ENCODE results near the gene TIMELESS. TPM values are rescaled to one million over a fixed set of nuclear protein-coding genes. Genes with fewer than 3 reads are reported as not detected.

The TIMELESS gene
- total and polyA plus RNA-seq, 2 experiments from 2014 or later, result 28.7 to 54.8 TPM

DNA sequence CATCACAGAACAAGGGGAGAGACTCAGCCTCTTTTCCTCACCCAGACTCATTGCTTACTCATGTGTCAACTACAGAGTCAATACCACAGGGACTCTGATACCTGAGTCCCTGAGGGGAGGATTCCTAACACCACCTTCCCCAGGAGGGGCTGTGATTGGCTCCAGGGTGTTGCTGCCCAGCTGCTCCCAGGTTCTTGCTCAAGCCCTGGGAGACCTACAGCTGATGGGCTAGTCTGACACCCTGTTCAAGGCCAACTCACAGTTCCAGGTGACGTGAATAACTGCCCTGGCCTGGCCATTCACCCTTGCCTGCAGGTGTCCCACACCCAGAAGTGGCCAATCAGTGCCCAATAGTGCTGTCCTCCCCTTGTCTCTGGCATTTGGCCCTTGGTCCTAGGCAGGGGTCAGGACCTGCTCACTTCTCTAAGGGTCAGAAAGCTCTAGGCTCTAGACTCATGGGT is 27.8 kb upstream of the TIMELESS start:
- 0 out of 2 replicates have a peak, but pooled peaks cover under 1% of the 10 kb centered on the region for H3F3A ChIP-seq (replicated peaks; ENCODE audit: low read depth)
- H3K36me3 ChIP-seq (ENCODE audit: insufficient read depth), result peaks cover 4% of the 10 kb centered on the region; the same call in 1 of the 2 replicates
- no peaks in the 10 kb centered on the region for H3K79me2 ChIP-seq (replicated peaks; ENCODE audit: insufficient read depth)
- peak; percentile 74 for ATAC-seq
- H3K4me2 ChIP-seq, result no peak overlapping the region
- TF ChIP-seq, protein P1, sequence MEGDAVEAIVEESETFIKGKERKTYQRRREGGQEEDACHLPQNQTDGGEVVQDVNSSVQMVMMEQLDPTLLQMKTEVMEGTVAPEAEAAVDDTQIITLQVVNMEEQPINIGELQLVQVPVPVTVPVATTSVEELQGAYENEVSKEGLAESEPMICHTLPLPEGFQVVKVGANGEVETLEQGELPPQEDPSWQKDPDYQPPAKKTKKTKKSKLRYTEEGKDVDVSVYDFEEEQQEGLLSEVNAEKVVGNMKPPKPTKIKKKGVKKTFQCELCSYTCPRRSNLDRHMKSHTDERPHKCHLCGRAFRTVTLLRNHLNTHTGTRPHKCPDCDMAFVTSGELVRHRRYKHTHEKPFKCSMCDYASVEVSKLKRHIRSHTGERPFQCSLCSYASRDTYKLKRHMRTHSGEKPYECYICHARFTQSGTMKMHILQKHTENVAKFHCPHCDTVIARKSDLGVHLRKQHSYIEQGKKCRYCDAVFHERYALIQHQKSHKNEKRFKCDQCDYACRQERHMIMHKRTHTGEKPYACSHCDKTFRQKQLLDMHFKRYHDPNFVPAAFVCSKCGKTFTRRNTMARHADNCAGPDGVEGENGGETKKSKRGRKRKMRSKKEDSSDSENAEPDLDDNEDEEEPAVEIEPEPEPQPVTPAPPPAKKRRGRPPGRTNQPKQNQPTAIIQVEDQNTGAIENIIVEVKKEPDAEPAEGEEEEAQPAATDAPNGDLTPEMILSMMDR (conservative IDR thresholded peaks at IDR 0.05; ENCODE audit: low read depth in 2 of 2), result no peak
- TF ChIP-seq, protein P2, sequence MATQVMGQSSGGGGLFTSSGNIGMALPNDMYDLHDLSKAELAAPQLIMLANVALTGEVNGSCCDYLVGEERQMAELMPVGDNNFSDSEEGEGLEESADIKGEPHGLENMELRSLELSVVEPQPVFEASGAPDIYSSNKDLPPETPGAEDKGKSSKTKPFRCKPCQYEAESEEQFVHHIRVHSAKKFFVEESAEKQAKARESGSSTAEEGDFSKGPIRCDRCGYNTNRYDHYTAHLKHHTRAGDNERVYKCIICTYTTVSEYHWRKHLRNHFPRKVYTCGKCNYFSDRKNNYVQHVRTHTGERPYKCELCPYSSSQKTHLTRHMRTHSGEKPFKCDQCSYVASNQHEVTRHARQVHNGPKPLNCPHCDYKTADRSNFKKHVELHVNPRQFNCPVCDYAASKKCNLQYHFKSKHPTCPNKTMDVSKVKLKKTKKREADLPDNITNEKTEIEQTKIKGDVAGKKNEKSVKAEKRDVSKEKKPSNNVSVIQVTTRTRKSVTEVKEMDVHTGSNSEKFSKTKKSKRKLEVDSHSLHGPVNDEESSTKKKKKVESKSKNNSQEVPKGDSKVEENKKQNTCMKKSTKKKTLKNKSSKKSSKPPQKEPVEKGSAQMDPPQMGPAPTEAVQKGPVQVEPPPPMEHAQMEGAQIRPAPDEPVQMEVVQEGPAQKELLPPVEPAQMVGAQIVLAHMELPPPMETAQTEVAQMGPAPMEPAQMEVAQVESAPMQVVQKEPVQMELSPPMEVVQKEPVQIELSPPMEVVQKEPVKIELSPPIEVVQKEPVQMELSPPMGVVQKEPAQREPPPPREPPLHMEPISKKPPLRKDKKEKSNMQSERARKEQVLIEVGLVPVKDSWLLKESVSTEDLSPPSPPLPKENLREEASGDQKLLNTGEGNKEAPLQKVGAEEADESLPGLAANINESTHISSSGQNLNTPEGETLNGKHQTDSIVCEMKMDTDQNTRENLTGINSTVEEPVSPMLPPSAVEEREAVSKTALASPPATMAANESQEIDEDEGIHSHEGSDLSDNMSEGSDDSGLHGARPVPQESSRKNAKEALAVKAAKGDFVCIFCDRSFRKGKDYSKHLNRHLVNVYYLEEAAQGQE (IDR thresholded peaks at IDR 0.05; ENCODE audit: unreplicated experiment), result no peak
- TF ChIP-seq ZNF331 (CRISPR knock-in tag; IDR thresholded peaks at IDR 0.05; ENCODE audit: low read depth) (no peak), EZH2phosphoT487 (IDR thresholded peaks at IDR 0.05; ENCODE audit: unreplicated experiment) (no peak), POLR2AphosphoS5 (IDR thresholded peaks at IDR 0.05; ENCODE audit: low read depth) (no peak), EZH2 (IDR thresholded peaks at IDR 0.05; ENCODE audit: low read depth, unreplicated experiment) (no peak), CREB1 (CRISPR knock-in tag; IDR thresholded peaks at IDR 0.05; ENCODE audit: low read depth) (no peak), STAT1 (IDR thresholded peaks at IDR 0.05; ENCODE audit: unreplicated experiment) (no peak), JUNB (IDR thresholded peaks at IDR 0.05; ENCODE audit: unreplicated experiment) (no peak), ZNF114 (CRISPR knock-in tag; IDR thresholded peaks at IDR 0.05) (no peak), NANOG (IDR thresholded peaks at IDR 0.05; ENCODE audit: borderline replicate concordance) (no peak)
- TF ChIP-seq, protein P3, sequence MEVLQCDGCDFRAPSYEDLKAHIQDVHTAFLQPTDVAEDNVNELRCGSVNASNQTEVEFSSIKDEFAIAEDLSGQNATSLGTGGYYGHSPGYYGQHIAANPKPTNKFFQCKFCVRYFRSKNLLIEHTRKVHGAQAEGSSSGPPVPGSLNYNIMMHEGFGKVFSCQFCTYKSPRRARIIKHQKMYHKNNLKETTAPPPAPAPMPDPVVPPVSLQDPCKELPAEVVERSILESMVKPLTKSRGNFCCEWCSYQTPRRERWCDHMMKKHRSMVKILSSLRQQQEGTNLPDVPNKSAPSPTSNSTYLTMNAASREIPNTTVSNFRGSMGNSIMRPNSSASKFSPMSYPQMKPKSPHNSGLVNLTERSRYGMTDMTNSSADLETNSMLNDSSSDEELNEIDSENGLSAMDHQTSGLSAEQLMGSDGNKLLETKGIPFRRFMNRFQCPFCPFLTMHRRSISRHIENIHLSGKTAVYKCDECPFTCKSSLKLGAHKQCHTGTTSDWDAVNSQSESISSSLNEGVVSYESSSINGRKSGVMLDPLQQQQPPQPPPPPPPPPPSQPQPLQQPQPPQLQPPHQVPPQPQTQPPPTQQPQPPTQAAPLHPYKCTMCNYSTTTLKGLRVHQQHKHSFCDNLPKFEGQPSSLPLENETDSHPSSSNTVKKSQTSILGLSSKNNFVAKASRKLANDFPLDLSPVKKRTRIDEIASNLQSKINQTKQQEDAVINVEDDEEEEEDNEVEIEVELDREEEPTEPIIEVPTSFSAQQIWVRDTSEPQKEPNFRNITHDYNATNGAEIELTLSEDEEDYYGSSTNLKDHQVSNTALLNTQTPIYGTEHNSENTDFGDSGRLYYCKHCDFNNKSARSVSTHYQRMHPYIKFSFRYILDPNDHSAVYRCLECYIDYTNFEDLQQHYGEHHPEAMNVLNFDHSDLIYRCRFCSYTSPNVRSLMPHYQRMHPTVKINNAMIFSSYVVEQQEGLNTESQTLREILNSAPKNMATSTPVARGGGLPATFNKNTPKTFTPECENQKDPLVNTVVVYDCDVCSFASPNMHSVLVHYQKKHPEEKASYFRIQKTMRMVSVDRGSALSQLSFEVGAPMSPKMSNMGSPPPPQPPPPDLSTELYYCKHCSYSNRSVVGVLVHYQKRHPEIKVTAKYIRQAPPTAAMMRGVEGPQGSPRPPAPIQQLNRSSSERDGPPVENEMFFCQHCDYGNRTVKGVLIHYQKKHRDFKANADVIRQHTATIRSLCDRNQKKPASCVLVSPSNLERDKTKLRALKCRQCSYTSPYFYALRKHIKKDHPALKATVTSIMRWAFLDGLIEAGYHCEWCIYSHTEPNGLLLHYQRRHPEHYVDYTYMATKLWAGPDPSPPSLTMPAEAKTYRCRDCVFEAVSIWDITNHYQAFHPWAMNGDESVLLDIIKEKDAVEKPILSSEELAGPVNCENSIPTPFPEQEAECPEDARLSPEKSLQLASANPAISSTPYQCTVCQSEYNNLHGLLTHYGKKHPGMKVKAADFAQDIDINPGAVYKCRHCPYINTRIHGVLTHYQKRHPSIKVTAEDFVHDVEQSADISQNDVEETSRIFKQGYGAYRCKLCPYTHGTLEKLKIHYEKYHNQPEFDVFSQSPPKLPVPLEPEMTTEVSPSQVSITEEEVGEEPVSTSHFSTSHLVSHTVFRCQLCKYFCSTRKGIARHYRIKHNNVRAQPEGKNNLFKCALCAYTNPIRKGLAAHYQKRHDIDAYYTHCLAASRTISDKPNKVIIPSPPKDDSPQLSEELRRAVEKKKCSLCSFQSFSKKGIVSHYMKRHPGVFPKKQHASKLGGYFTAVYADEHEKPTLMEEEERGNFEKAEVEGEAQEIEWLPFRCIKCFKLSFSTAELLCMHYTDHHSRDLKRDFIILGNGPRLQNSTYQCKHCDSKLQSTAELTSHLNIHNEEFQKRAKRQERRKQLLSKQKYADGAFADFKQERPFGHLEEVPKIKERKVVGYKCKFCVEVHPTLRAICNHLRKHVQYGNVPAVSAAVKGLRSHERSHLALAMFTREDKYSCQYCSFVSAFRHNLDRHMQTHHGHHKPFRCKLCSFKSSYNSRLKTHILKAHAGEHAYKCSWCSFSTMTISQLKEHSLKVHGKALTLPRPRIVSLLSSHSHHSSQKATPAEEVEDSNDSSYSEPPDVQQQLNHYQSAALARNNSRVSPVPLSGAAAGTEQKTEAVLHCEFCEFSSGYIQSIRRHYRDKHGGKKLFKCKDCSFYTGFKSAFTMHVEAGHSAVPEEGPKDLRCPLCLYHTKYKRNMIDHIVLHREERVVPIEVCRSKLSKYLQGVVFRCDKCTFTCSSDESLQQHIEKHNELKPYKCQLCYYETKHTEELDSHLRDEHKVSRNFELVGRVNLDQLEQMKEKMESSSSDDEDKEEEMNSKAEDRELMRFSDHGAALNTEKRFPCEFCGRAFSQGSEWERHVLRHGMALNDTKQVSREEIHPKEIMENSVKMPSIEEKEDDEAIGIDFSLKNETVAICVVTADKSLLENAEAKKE (CRISPR knock-in tag; IDR thresholded peaks at IDR 0.05), result no peak
- TF ChIP-seq, protein P4, sequence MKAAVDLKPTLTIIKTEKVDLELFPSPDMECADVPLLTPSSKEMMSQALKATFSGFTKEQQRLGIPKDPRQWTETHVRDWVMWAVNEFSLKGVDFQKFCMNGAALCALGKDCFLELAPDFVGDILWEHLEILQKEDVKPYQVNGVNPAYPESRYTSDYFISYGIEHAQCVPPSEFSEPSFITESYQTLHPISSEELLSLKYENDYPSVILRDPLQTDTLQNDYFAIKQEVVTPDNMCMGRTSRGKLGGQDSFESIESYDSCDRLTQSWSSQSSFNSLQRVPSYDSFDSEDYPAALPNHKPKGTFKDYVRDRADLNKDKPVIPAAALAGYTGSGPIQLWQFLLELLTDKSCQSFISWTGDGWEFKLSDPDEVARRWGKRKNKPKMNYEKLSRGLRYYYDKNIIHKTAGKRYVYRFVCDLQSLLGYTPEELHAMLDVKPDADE (IDR thresholded peaks at IDR 0.05), result no peak
- H2AFZ ChIP-seq, result no peak overlapping the region
- H3K9me3 Mint-ChIP-seq, result no peaks in the 10 kb centered on the region
- no peaks in the 10 kb centered on the region for H3K9me2 ChIP-seq (ENCODE audit: insufficient read depth)
- peaks cover 5% of the 10 kb centered on the region; the same call in 1 of the 2 replicates for H4K20me1 ChIP-seq (replicated peaks; ENCODE audit: insufficient read depth)
- H3K4me3 ChIP-seq, result no peak overlapping the region
- peaks cover 15% of the 10 kb centered on the region for H3K36me3 Mint-ChIP-seq (ENCODE audit: low read depth)
- H3K4me1 ChIP-seq (ENCODE audit: insufficient read depth), result no peaks in the 10 kb centered on the region
- H3K27ac ChIP-seq (ENCODE audit: low read depth), result no peak overlapping the region
- H3K27me3 Mint-ChIP-seq (ENCODE audit: insufficient read depth, low read depth, poor library complexity), result peaks cover 4% of the 10 kb centered on the region
- H3K4me3 Mint-ChIP-seq, result no peak overlapping the region
- DNase-seq (ENCODE audit: low spot score), result no peak
- no peaks in the 10 kb centered on the region for H3K27me3 ChIP-seq (ENCODE audit: insufficient read depth)
- H3K27ac Mint-ChIP-seq, result peak overlapping the region; percentile 24; the same call in 1 of the 2 replicates
- H3K4me1 Mint-ChIP-seq, result no peaks in the 10 kb centered on the region; the same call in 2 of the 3 replicates

All from GM23338 (cell line).